MM.1S (cell line): ENCODE results near the gene CC2D2A.

Source experiments
- EZH2 ChIP-seq: fragments of 300-600 bp; sonication (generic); optimal IDR thresholded peaks from 2 replicates; pipeline ENCODE3; 2017; ENCODE audit warnings: low read depth, mild to moderate bottlenecking, antibody characterized with exemption, low read length, mixed read lengths
- EZH2phosphoT487 ChIP-seq: fragments of 300-600 bp; sonication (generic); IDR thresholded peaks from 2 replicates; pipeline ENCODE4 v1.6.1; 2018; ENCODE audit warnings: antibody characterized with exemption, low read length
- TF ChIP-seq, protein P1 (sequence below): fragments of 300-600 bp; sonication (generic); IDR thresholded peaks from 2 replicates; pipeline ENCODE4 v1.5.1; 2016; ENCODE audit warnings: antibody characterized with exemption, low read length, mixed read lengths

DNA sequence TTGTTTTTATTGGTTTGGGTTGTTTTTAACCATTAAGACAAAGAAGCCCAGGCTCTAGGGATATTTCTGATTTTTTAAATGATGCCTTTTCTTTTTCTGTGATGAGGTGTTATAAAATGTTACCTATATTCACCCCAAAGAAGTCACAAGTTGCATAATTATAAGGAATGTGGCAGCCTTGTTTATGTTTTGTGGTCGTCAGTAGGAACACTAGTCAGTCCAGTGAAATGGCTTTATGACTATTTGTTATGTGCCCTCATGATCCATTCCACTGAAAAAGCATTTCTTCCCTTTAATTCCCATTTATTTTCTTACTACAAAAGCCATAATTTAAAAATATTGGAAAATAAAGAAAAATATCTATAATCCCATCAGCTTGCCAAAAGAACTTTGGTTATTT is 34.4 kb downstream of the CC2D2A start:
- TF ChIP-seq, protein P1, sequence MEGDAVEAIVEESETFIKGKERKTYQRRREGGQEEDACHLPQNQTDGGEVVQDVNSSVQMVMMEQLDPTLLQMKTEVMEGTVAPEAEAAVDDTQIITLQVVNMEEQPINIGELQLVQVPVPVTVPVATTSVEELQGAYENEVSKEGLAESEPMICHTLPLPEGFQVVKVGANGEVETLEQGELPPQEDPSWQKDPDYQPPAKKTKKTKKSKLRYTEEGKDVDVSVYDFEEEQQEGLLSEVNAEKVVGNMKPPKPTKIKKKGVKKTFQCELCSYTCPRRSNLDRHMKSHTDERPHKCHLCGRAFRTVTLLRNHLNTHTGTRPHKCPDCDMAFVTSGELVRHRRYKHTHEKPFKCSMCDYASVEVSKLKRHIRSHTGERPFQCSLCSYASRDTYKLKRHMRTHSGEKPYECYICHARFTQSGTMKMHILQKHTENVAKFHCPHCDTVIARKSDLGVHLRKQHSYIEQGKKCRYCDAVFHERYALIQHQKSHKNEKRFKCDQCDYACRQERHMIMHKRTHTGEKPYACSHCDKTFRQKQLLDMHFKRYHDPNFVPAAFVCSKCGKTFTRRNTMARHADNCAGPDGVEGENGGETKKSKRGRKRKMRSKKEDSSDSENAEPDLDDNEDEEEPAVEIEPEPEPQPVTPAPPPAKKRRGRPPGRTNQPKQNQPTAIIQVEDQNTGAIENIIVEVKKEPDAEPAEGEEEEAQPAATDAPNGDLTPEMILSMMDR: no peak
- TF ChIP-seq EZH2phosphoT487 (no peak), EZH2 (no peak)
